Suprapubic skin (tissue), 3 donors: Measurements from ENCODE around the gene TXN2.

Experiments used
- POLR2A ChIP-seq, 2 donors: fragments of 450-650 bp; IDR thresholded peaks; one replicate each; pipeline ENCODE4 v1.6.1; 2017; ENCODE audit warnings: antibody characterized with exemption in 2 of 2, mild to moderate bottlenecking in 2 of 2, moderate library complexity in 2 of 2
- TF ChIP-seq, protein P1 (sequence below), 2 donors: fragments of 200-600 bp in 1 of 2; fragments of 450-650 bp in 1 of 2; sonication (generic) in 1 of 2; IDR thresholded peaks; one replicate each; pipeline ENCODE4 v1.5.1; 2016 to 2019; ENCODE audit warnings: antibody characterized with exemption in 2 of 2, mild to moderate bottlenecking in 1 of 2, moderate library complexity in 1 of 2

DNA sequence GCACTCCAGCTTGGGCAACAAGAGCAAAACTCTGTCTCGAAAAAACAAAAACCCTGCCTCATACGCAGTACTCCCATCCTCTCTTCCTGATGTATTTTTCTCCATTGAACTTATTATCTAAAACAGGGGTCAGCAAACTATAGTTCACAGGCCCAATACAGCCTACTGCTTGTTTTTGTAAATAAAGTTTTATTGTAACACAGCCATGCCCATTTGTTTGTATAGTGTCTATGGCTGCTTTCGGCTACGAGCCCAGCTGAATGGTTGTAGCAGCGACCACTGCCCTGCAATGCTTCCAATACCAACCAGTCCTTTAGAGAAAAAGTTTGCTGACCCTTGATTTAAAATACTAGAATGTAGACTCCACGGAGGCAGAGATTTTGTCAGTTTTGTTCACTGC, 6.1 kb downstream of the TXN2 start:
- TF ChIP-seq, protein P1, sequence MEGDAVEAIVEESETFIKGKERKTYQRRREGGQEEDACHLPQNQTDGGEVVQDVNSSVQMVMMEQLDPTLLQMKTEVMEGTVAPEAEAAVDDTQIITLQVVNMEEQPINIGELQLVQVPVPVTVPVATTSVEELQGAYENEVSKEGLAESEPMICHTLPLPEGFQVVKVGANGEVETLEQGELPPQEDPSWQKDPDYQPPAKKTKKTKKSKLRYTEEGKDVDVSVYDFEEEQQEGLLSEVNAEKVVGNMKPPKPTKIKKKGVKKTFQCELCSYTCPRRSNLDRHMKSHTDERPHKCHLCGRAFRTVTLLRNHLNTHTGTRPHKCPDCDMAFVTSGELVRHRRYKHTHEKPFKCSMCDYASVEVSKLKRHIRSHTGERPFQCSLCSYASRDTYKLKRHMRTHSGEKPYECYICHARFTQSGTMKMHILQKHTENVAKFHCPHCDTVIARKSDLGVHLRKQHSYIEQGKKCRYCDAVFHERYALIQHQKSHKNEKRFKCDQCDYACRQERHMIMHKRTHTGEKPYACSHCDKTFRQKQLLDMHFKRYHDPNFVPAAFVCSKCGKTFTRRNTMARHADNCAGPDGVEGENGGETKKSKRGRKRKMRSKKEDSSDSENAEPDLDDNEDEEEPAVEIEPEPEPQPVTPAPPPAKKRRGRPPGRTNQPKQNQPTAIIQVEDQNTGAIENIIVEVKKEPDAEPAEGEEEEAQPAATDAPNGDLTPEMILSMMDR (IDR thresholded peaks at IDR 0.05): no peak
- TF ChIP-seq POLR2A (IDR thresholded peaks at IDR 0.05): no peak
